Measurements from ENCODE around the gene TBRG4.

TBRG4 gene

DNA sequence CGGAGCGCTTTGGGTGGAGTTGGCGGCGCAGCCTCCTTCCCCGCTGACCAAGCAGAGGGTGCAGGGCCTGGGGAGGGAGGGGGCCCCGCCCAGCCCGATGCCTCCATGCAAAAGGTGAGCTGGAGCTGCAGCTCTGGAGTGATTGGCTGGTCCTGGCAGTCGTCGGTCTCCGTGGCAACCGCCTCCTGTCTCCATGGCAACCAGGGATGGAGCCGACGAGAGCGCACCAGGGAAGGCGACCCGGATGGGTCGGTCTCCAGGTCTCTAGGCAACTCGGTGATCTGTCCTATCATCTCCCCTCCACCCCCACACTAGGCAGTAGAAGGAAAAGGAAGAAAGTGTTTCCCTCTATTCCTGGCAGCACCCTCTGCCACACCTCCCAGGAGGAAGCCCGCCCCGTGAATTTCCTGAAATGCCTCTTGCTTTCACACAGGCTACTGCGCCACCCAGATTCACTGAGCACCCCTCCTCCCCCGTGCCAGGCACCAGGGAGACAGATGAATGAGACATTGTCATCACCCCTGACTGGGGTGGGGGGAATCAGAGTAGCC lies 22.1 kb downstream of the TBRG4 start:
- DNase-seq (ENCODE audit: low read depth in 2 of 2) = peak in 1 of 2 donors; percentile 28

GRCh38 chr7:45088821-45089340 lies 22.6 kb downstream of the TBRG4 start, which contains the start of gene NACAD:
NACAD (minus strand) TSS chr7:45088969; CDS start chr7:45088894, 75 bp downstream.
- DNase-seq (ENCODE audit: low read depth in 2 of 2) = peak in 1 of 2 donors; percentile 27

GRCh38 chr7:45088146-45088701 lies 23.3 kb downstream of the TBRG4 start:
- DNase-seq (ENCODE audit: low read depth in 2 of 2) = no peak

DNA sequence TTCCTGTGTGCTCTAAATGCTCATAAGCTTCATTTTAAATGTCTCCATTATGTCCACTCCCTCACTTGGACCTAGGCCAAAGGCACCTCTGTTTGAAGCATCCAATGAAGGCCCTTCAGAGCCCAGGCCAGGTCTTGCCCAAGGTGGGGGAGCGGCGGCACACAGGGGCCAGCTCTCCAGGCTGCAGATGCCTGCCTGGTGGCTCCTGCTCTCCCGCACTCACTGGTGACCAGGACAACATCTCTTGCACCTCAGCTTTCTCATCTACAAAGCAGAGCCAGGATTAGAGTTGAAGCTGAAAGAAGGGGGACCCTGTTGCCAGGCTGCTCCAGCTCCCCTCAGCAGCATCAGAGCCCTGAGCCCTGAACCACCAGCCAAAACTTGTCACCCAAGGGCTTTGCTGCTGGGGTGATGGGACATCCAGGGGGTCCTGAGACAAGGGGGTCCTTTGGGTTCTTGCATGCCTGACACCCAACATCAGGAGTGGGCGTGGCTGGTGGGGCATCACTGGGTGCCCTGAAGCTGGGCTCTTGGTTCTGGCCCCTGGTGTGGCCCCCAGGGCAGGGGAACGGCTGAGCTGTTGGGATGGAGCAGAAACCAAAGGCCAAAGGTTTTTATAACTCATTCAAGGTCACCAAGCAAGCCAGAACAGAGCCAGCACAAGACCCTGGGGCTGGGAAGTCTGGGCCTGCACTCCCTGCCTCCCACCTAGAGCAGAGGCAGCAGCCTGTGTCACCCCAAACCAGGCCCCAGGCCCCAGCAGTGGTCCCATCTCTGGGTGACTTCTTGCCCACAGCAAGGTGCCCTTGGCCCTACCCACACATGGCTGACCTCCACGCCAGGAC lies 24.0 kb downstream of the TBRG4 start:
- no peak for DNase-seq (ENCODE audit: low read depth in 2 of 2)

- no peak for DNase-seq (ENCODE audit: low read depth in 2 of 2)
Observed at GRCh38 chr7:45086331-45087065, 25.0 kb downstream of the TBRG4 start.

GRCh38 chr7:45085619-45086200 lies 25.8 kb downstream of the TBRG4 start:
- no peak for DNase-seq (ENCODE audit: low read depth in 2 of 2)

GRCh38 chr7:45084901-45085618 lies 26.4 kb downstream of the TBRG4 start:
- no peak for DNase-seq (ENCODE audit: low read depth in 2 of 2)

- DNase-seq (ENCODE audit: low read depth in 2 of 2) = no peak
Observed at GRCh38 chr7:45084336-45084735, 27.2 kb downstream of the TBRG4 start.

GRCh38 chr7:45082831-45083331 lies 28.6 kb downstream of the TBRG4 start:
- no peak for DNase-seq (ENCODE audit: low read depth in 2 of 2)

- no peak for DNase-seq (ENCODE audit: low read depth in 2 of 2)
Observed at GRCh38 chr7:45082031-45082830, 29.3 kb downstream of the TBRG4 start.

- DNase-seq (ENCODE audit: low read depth in 2 of 2) = no peak
Observed at GRCh38 chr7:45081670-45081974, 29.9 kb downstream of the TBRG4 start.

GRCh38 chr7:45080958-45081669 lies 30.4 kb downstream of the TBRG4 start:
- DNase-seq (ENCODE audit: low read depth in 2 of 2) = no peak

DNA sequence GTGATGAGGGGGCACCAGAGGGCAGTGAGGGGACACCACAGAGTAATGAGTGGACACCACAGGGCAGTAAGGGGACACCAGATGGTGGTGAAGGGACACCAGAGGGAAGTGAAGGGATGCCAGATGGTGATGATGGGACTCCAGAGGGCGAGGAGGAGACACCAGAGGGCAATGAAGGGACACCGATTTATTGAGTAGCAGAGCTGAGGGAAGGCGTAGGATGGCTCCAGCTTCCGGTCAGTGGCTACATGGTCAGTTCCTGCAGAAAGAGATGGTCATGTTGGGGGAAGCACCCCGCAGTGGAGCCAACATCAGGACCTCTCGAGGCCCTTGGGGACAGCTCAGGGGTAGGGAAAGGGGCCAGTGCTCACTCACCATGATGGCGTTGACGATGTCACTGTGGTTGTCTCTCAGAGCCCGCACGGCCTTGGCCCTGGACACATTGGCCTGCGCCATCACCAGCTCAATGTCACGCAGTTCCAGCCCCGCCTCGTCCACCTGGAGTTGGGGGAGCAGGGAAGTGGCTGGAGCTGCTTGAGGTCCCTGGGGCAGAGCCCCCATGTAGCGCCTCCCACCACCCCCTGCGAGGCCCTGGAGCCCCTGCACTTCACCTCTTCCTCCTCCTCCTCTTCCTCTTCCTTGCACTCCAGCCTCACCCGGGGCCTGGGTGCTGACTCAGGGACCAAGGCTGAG lies 31.1 kb downstream of the TBRG4 start:
- DNase-seq (ENCODE audit: low read depth in 2 of 2) = no peak

GRCh38 chr7:45078125-45078681 lies 33.3 kb downstream of the TBRG4 start:
- no peak for DNase-seq (ENCODE audit: low read depth in 2 of 2)

DNA sequence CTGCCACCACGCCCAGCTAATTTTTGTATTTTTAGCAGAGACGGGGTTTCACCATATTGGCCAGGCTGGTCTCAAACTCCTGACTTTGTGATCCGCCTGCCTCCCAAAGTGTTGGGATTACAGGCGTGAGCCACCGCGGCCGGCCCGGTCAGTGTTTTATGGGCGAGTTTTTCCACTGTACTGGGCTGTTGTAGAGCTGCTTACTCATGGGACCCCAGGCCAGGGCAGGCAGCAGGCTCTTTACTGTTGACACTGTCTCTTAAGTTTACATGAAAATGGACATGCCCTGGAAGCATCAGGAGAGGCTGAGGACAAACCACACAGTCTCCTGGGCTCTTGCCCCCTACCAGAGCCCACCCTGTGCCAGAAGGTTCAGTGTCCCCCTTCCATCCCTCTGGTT lies 33.9 kb downstream of the TBRG4 start:
- no peak for DNase-seq (ENCODE audit: low read depth in 2 of 2)

- DNase-seq (ENCODE audit: low read depth in 2 of 2) = no peak
Observed at GRCh38 chr7:45076946-45077345, 34.6 kb downstream of the TBRG4 start.

- DNase-seq (ENCODE audit: low read depth in 2 of 2) = no peak
Observed at GRCh38 chr7:45075871-45076796, 35.4 kb downstream of the TBRG4 start.

DNA sequence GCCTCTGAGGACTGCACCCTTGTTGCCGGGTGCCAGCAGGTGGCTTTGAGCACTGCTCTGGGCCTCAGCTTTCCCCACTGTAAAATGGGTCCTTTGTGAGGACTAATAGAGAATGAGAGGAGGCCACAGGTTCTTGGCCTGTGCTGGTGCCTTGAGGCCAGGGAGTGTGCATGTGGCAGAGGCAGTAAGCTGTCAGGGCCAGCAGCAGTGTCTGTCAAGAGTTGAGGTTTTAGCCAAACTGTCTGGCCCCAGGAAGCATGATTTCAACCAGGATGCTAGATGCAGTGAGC lies 36.2 kb downstream of the TBRG4 start:
- DNase-seq (ENCODE audit: low read depth in 2 of 2) = no peak

Measured in stimulated activated CD8-positive, alpha-beta memory T cell treated with anti-CD3 and anti-CD28 coated beads, Interleukin-15, amount 100 ng/mL, for 4 hours (primary cell).